Vagina (tissue), 2 donors: ENCODE data around the gene CRYBA1. TPM values are rescaled to one million over a fixed set of nuclear protein-coding genes. Genes with fewer than 3 reads are reported as not detected.
A peak's percentile ranks its signal among the peaks of the same experiment; 100 is the strongest.
"Not testable (repeated sequence)": the region's sequence is repeated elsewhere in the genome, so short reads cannot be mapped to it uniquely, and the experiment has no call there.

ENCODE experiments used
- DNase-seq, 2 donors: peaks; one replicate each; pipeline ENCODE4 v3.0.0-alpha.2; 2017; ENCODE audit errors: extremely low spot score in 2 of 2
- H3K27ac ChIP-seq: fragments of 200-600 bp; sonication (generic); one replicate; pipeline ENCODE4 v1.5.1; 2019
- H3K27me3 ChIP-seq: fragments of 200-600 bp; sonication (generic); one replicate; pipeline ENCODE4 v1.5.1; 2019
- H3K36me3 ChIP-seq, 2 donors: fragments of 200-600 bp; sonication (generic); one replicate each; pipeline ENCODE4 v1.5.1; 2017 to 2019
- H3K4me1 ChIP-seq: fragments of 200-600 bp; sonication (generic); one replicate; pipeline ENCODE4 v1.5.1; 2019
- H3K4me3 ChIP-seq, 2 donors: fragments of 200-600 bp; sonication (generic); 1 replicate in 1 of 2; 2 replicates in 1 of 2; pipeline ENCODE4 v1.5.1; 2016 to 2019
- H3K9me3 ChIP-seq: fragments of 200-600 bp; sonication (generic); one replicate; pipeline ENCODE4 v1.5.1; 2019
- CTCF ChIP-seq, 3 experiments: fragments of 450-650 bp in 2 of 3; fragments of 200-600 bp in 1 of 3; sonication (generic) in 1 of 3; IDR thresholded peaks; one replicate each; pipeline ENCODE4 v1.5.1; 2017 to 2019; ENCODE audit warnings: antibody characterized with exemption in 3 of 3, mild to moderate bottlenecking in 2 of 3, moderate library complexity in 2 of 3
- POLR2A ChIP-seq, 2 donors: fragments of 450-650 bp; IDR thresholded peaks; one replicate each; pipeline ENCODE4 v1.6.1; 2017; ENCODE audit warnings: antibody characterized with exemption in 2 of 2, mild to moderate bottlenecking in 2 of 2, moderate library complexity in 2 of 2
- POLR2AphosphoS5 ChIP-seq, 2 donors: sonication (generic); formaldehyde crosslinking; IDR thresholded peaks; one replicate each; pipeline ENCODE4 v1.9.0; 2017; ENCODE audit warnings: antibody characterized with exemption in 2 of 2, mild to moderate bottlenecking in 2 of 2, low read depth in 1 of 2; ENCODE audit not compliant: insufficient read depth in 1 of 2
- intact Hi-C: fragments of 100-400 bp; cut with DNase I; formaldehyde crosslinking; loops from one replicate; pipeline ENCODE4 v1.15.1; 2023
- total RNA-seq: library from RNA; depleted of rRNA; stranded (reverse); fragments of >200 nt; gene quantifications from one replicate; pipeline ENCODE4 v1.2.3, GENCODE V29; 2016

Gene CRYBA1
- total RNA-seq, 1 donor from 2014 or later: not detected

- peaks cover 40% of the 10 kb centered on the region for H3K4me1 ChIP-seq
- peaks cover 0 to 10% of the 10 kb centered on the region in 2 donors for H3K36me3 ChIP-seq
- no peaks in the 10 kb centered on the region for H3K9me3 ChIP-seq
- intact Hi-C loops: no loop called here
- H3K4me3 ChIP-seq: no peak overlapping the region
- DNase-seq: no peak
- H3K27me3 ChIP-seq: no peaks in the 10 kb centered on the region
- no peak for TF ChIP-seq CTCF (IDR thresholded peaks at IDR 0.05)
- H3K27ac ChIP-seq: peak overlapping the region; percentile 43
These were observed 11.1 kb downstream of the CRYBA1 start for GRCh38 chr17:29257756-29258155.

DNA sequence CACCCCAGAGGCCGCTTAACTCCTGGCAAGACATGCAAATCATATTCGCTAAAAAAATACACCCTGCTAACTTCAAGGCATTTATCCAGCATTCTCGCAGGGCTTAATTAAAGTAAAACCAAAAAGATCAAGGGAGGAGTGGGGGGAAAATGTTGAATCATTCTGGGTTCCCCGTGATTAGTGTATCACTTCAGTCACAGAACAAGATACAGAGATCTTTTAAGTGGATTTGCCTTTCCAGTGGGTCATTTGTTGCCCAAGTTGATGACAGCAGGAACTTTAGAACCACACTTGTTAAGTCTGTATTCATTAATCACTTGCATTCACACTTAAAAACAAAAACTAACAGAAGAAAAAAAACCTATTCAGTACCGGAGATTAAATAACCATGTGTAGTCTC is 17.3 kb downstream of the CRYBA1 start:
- H3K27ac ChIP-seq: no peak overlapping the region
- no peaks in the 10 kb centered on the region for H3K4me1 ChIP-seq
- no peak overlapping the region for H3K4me3 ChIP-seq
- H3K9me3 ChIP-seq: no peaks in the 10 kb centered on the region
- no peaks in the 10 kb centered on the region for H3K27me3 ChIP-seq
- no peak for DNase-seq
- H3K36me3 ChIP-seq: peaks cover 0 to 46% of the 10 kb centered on the region in 2 donors
- TF ChIP-seq POLR2A (IDR thresholded peaks at IDR 0.05): no peak
- no peak for TF ChIP-seq POLR2AphosphoS5 (IDR thresholded peaks at IDR 0.05; ENCODE audit: insufficient read depth in 1 of 2, low read depth in 1 of 2)
- intact Hi-C loops: no loop called here

DNA sequence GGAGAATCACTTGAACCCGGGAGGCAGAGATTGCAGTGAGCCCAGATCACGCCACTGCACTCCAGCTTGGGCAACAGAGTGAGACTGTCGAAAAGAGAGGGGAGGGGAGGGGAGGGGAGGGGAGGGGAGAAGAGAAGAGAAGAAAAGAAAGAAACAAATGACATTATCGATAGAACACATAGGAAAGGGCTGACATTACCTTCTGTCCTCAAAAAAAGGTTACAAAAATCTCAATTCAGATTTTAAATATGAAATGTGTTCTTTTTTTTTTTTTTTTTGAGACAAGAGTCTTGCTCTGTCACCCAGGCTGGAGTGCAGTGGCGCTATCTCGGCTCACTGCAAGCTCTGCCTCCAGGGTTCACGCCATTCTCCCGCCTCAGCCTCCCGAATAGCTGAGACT is 25.3 kb downstream of the CRYBA1 start:
- DNase-seq, H3K9me3 ChIP-seq, H3K27me3 ChIP-seq, intact Hi-C loops, H3K4me3 ChIP-seq, H3K27ac ChIP-seq: not testable (repeated sequence)
- peaks cover 44% of the 10 kb centered on the region for H3K4me1 ChIP-seq
- peaks cover 0 to 16% of the 10 kb centered on the region in 2 donors for H3K36me3 ChIP-seq

- H3K4me1 ChIP-seq: peaks cover 57% of the 10 kb centered on the region
- intact Hi-C loops: no loop called here
- TF ChIP-seq POLR2A (IDR thresholded peaks at IDR 0.05) (no peak), CTCF (IDR thresholded peaks at IDR 0.05) (no peak), POLR2AphosphoS5 (IDR thresholded peaks at IDR 0.05; ENCODE audit: insufficient read depth in 1 of 2, low read depth in 1 of 2) (no peak)
- H3K9me3 ChIP-seq: no peaks in the 10 kb centered on the region
- no peak for DNase-seq
- peaks cover 0 to 20% of the 10 kb centered on the region in 2 donors for H3K36me3 ChIP-seq
- no peaks in the 10 kb centered on the region for H3K27me3 ChIP-seq
- H3K4me3 ChIP-seq: no peak overlapping the region
- no peak overlapping the region for H3K27ac ChIP-seq
These were observed 27.3 kb downstream of the CRYBA1 start for GRCh38 chr17:29273924-29274323.

DNA sequence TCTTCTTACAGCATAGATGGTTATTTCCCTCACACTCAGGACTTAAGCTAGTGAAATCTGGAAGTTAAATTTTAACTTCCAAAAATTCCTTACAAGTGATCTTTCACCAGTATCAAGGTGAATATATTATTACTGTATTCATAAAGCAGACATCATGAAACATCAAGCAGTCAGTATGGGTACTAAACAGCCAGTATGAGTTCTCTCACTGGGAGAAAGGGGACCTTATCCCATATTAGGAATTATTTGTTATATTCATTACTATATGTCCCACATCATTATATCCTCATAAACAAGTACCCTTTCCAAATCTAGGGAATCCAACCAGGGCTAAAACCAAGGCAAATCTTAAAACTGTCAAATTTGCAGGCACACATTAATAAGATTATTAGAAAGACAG is 32.0 kb downstream of the CRYBA1 start:
- no peak for TF ChIP-seq CTCF (IDR thresholded peaks at IDR 0.05)
- TF ChIP-seq POLR2A (IDR thresholded peaks at IDR 0.05): no peak
- TF ChIP-seq POLR2AphosphoS5 (IDR thresholded peaks at IDR 0.05; ENCODE audit: insufficient read depth in 1 of 2, low read depth in 1 of 2): no peak
- intact Hi-C loops: no loop called here
- Histone ChIP-seq H3K4me3 (no peak overlapping the region), H3K9me3 (no peaks in the 10 kb centered on the region), H3K4me1 (peaks cover 72% of the 10 kb centered on the region), H3K27ac (no peak overlapping the region), H3K36me3 (peaks cover 0 to 43% of the 10 kb centered on the region in 2 donors), H3K27me3 (no peaks in the 10 kb centered on the region)
- no peak for DNase-seq

- H3K27ac ChIP-seq: no peak overlapping the region
- no peak overlapping the region for H3K4me3 ChIP-seq
- no peak for DNase-seq
- intact Hi-C loops: no loop called here
- TF ChIP-seq POLR2AphosphoS5 (IDR thresholded peaks at IDR 0.05; ENCODE audit: insufficient read depth in 1 of 2, low read depth in 1 of 2) (no peak), POLR2A (IDR thresholded peaks at IDR 0.05) (no peak), CTCF (IDR thresholded peaks at IDR 0.05) (no peak)
- H3K27me3 ChIP-seq: no peaks in the 10 kb centered on the region
- no peaks in the 10 kb centered on the region for H3K9me3 ChIP-seq
- H3K4me1 ChIP-seq: peaks cover 73% of the 10 kb centered on the region
- H3K36me3 ChIP-seq: peaks cover 0 to 41% of the 10 kb centered on the region in 2 donors
These were observed 32.9 kb downstream of the CRYBA1 start for GRCh38 chr17:29279397-29280070.
